HK-2 (cell line): Measurements from ENCODE around the gene TMTC1.

Experiments
- DNase-seq: peaks from one replicate; pipeline ENCODE4 v3.0.0-alpha.2; 2018; ENCODE audit not compliant: unreplicated experiment

TMTC1 gene

DNA sequence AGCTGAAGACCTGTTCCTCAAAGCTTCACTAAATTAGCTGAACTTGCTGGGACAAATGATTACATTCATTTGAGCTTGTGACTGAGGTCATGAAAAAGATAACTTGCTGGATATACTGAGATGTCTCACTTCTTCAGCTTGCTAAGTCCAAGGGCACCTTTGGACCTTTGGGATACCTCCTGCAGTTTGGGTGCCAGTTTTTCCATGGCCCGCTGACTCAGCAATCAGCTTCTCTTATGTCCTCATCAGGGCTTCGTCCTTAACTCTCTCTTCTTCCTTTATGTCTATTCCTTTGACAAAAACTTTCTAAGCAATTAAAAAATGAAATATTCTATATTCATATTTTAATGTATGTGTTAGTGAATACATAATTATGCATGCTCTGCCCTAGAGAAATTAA, 331.9 kb downstream of the TMTC1 start:
- no peak for DNase-seq
